ENCODE measurements around the gene ACSL1.
"Not testable (repeated sequence)": the region's sequence is repeated elsewhere in the genome, so short reads cannot be mapped to it uniquely, and the experiment has no call there.

ACSL1 gene

DNA sequence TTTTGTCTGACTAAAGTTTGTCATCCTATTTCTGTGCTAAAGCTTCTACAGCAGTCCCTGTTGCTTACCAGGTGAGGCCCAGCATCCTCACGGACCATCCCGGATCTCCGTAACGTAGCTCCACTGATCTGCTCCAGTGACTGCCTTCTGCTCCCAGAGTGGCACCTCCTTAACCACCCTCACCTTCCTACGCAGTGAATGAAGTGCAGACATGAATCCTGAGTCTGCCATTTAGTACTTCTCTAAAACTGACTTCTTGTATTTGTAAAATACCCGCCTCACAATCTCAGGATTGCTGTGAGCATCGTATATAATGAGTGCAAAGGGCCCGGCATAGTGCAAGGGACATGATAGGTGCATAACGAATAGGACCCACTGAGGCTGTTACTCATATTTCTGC is 27.7 kb upstream of the ACSL1 start:
- H3K9me3 ChIP-seq (replicated peaks; ENCODE audit: low read length) = no peaks in the 10 kb centered on the region
- H3K4me1 ChIP-seq (ENCODE audit: control insufficient read depth, insufficient read depth, low read length) = no peaks in the 10 kb centered on the region
- H3K36me3 ChIP-seq (ENCODE audit: insufficient read depth, low read length) = no peaks in the 10 kb centered on the region
- peaks cover 22% of the 10 kb centered on the region for H3K27me3 ChIP-seq (ENCODE audit: control insufficient read depth, insufficient read depth, low read length)
- no peak overlapping the region for H3K4me2 ChIP-seq (ENCODE audit: low read length)
- no peak overlapping the region for H3K4me3 ChIP-seq (ENCODE audit: low read length)
- no peak overlapping the region for H3K9ac ChIP-seq (ENCODE audit: low read depth, low read length)

DNA sequence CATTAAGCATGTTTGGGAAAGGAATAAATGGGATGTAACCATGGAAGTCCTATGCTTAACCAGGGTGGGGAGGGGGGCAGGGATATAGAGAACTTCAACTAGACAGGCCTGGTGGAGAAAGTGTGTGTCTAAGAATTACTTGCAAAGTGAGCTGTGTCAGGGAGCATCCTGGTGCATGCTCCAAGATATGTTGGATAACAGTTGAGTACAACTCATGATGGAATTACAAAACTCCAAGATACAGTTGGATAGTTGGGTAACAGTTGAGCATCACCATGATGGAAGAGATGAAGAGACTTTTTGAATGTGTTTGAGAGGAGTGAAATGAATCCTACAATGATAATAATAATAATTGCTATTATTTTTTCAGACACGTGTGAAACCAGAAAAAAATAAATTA is 26.1 kb upstream of the ACSL1 start:
- peaks cover 22% of the 10 kb centered on the region for H3K27me3 ChIP-seq (ENCODE audit: control insufficient read depth, insufficient read depth, low read length)
- no peaks in the 10 kb centered on the region for H3K36me3 ChIP-seq (ENCODE audit: insufficient read depth, low read length)
- no peak overlapping the region for H3K4me2 ChIP-seq (ENCODE audit: low read length)
- no peaks in the 10 kb centered on the region for H3K9me3 ChIP-seq (replicated peaks; ENCODE audit: low read length)
- H3K4me3 ChIP-seq (ENCODE audit: low read length) = no peak overlapping the region
- no peaks in the 10 kb centered on the region for H3K4me1 ChIP-seq (ENCODE audit: control insufficient read depth, insufficient read depth, low read length)
- H3K9ac ChIP-seq (ENCODE audit: low read depth, low read length) = no peak overlapping the region

DNA sequence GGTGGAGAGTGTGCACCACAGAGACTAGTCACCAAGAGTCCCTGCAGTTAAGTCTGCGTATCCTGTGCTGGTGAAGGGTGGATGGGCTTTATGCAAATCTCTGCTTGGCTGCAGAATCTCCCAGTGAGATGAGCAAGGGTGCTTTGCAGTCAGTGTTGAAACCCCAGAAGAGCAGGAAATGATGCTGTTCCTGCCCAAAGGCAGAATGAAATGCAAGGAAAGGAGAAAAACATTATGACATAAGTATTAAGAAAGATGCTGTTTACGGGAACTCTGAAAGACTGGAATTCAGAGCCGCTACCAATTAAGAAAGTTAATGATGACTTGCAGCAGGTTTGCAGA is 25.4 kb upstream of the ACSL1 start:
- no peak overlapping the region for H3K4me2 ChIP-seq (ENCODE audit: low read length)
- peaks cover 22% of the 10 kb centered on the region for H3K27me3 ChIP-seq (ENCODE audit: control insufficient read depth, insufficient read depth, low read length)
- no peaks in the 10 kb centered on the region for H3K36me3 ChIP-seq (ENCODE audit: insufficient read depth, low read length)
- no peaks in the 10 kb centered on the region for H3K9me3 ChIP-seq (replicated peaks; ENCODE audit: low read length)
- H3K9ac ChIP-seq (ENCODE audit: low read depth, low read length) = no peak overlapping the region
- H3K4me3 ChIP-seq (ENCODE audit: low read length) = no peak overlapping the region
- H3K4me1 ChIP-seq (ENCODE audit: control insufficient read depth, insufficient read depth, low read length) = no peaks in the 10 kb centered on the region

- H3K9me3 ChIP-seq (replicated peaks; ENCODE audit: low read length) = no peaks in the 10 kb centered on the region
- H3K4me3 ChIP-seq (ENCODE audit: low read length) = no peak overlapping the region
- H3K9ac ChIP-seq (ENCODE audit: low read depth, low read length) = no peak overlapping the region
- H3K4me1 ChIP-seq (ENCODE audit: control insufficient read depth, insufficient read depth, low read length) = peaks cover under 1% of the 10 kb centered on the region
- H3K4me2 ChIP-seq (ENCODE audit: low read length) = no peak overlapping the region
- H3K36me3 ChIP-seq (ENCODE audit: insufficient read depth, low read length) = no peaks in the 10 kb centered on the region
- H3K27me3 ChIP-seq (ENCODE audit: control insufficient read depth, insufficient read depth, low read length) = peaks cover 22% of the 10 kb centered on the region
Measured at GRCh38 chr4:184850431-184851199, 24.8 kb upstream of the ACSL1 start.

- Histone ChIP-seq H3K4me2 (ENCODE audit: low read length) (no peak overlapping the region), H3K9me3 (replicated peaks; ENCODE audit: low read length) (no peaks in the 10 kb centered on the region), H3K9ac (ENCODE audit: low read depth, low read length) (no peak overlapping the region), H3K36me3 (ENCODE audit: insufficient read depth, low read length) (no peaks in the 10 kb centered on the region), H3K4me3 (ENCODE audit: low read length) (no peak overlapping the region), H3K27me3 (ENCODE audit: control insufficient read depth, insufficient read depth, low read length) (peaks cover 22% of the 10 kb centered on the region), H3K4me1 (ENCODE audit: control insufficient read depth, insufficient read depth, low read length) (peaks cover 7% of the 10 kb centered on the region)
Measured at GRCh38 chr4:184850018-184850417, 24.2 kb upstream of the ACSL1 start.

- H3K4me3 ChIP-seq (ENCODE audit: low read length) = no peak overlapping the region
- H3K27me3 ChIP-seq (ENCODE audit: control insufficient read depth, insufficient read depth, low read length) = peaks cover 22% of the 10 kb centered on the region
- no peaks in the 10 kb centered on the region for H3K36me3 ChIP-seq (ENCODE audit: insufficient read depth, low read length)
- H3K4me1 ChIP-seq (ENCODE audit: control insufficient read depth, insufficient read depth, low read length) = peaks cover 8% of the 10 kb centered on the region
- no peaks in the 10 kb centered on the region for H3K9me3 ChIP-seq (replicated peaks; ENCODE audit: low read length)
- H3K4me2 ChIP-seq (ENCODE audit: low read length) = no peak overlapping the region
- no peak overlapping the region for H3K9ac ChIP-seq (ENCODE audit: low read depth, low read length)
Measured at GRCh38 chr4:184849185-184849584, 23.4 kb upstream of the ACSL1 start.

GRCh38 chr4:184848510-184848909 is 22.7 kb upstream of the ACSL1 start:
- Histone ChIP-seq H3K4me1 (ENCODE audit: control insufficient read depth, insufficient read depth, low read length) (peaks cover 8% of the 10 kb centered on the region), H3K27me3 (ENCODE audit: control insufficient read depth, insufficient read depth, low read length) (peaks cover 24% of the 10 kb centered on the region), H3K9ac (ENCODE audit: low read depth, low read length) (no peak overlapping the region), H3K4me3 (ENCODE audit: low read length) (no peak overlapping the region), H3K9me3 (replicated peaks; ENCODE audit: low read length) (no peaks in the 10 kb centered on the region), H3K4me2 (ENCODE audit: low read length) (no peak overlapping the region), H3K36me3 (ENCODE audit: insufficient read depth, low read length) (no peaks in the 10 kb centered on the region)

- H3K27me3 ChIP-seq (ENCODE audit: control insufficient read depth, insufficient read depth, low read length) = peaks cover 21% of the 10 kb centered on the region
- H3K9ac ChIP-seq (ENCODE audit: low read depth, low read length) = no peak overlapping the region
- H3K4me1 ChIP-seq (ENCODE audit: control insufficient read depth, insufficient read depth, low read length) = peaks cover 8% of the 10 kb centered on the region
- no peak overlapping the region for H3K4me2 ChIP-seq (ENCODE audit: low read length)
- no peaks in the 10 kb centered on the region for H3K36me3 ChIP-seq (ENCODE audit: insufficient read depth, low read length)
- H3K4me3 ChIP-seq (ENCODE audit: low read length) = no peak overlapping the region
- H3K9me3 ChIP-seq (replicated peaks; ENCODE audit: low read length) = no peaks in the 10 kb centered on the region
Measured at GRCh38 chr4:184846531-184846930, 20.8 kb upstream of the ACSL1 start.

DNA sequence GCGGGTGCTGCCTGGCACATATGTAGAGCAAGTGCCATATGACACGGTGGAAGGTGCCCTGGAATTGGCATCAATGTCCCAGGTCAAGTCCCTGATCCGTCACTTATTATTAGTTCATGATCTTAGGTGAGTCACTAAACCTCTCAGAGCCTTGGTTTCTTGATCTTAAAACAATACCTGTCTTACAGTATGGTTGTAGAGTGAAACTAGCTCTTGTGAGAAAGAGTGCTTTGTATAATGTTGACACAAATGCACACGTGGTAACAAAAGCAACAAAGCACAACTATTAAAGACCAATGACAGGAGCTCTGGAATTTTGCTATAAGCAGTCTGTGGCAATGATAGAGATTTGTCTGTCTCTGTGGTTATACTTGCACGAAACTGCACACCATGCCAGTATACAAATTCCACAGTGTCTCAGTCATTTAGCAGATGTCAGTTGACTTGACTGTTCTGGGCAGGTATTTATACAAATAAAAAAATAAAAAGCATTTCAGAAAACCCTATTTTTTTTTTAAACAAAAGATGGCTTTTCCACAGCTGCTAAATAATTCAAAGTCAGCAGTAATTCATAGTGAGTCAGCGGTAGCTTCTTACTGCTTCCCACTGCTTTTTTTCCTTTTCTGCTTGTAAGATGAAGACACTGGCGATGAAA is 19.7 kb upstream of the ACSL1 start:
- peak overlapping the region; percentile 64 for H3K4me2 ChIP-seq (ENCODE audit: low read length)
- no peaks in the 10 kb centered on the region for H3K9me3 ChIP-seq (replicated peaks; ENCODE audit: low read length)
- peak overlapping the region; percentile 11 for H3K9ac ChIP-seq (ENCODE audit: low read depth, low read length)
- H3K4me1 ChIP-seq (ENCODE audit: control insufficient read depth, insufficient read depth, low read length) = peaks cover 8% of the 10 kb centered on the region
- H3K27me3 ChIP-seq (ENCODE audit: control insufficient read depth, insufficient read depth, low read length) = peaks cover 24% of the 10 kb centered on the region
- no peaks in the 10 kb centered on the region for H3K36me3 ChIP-seq (ENCODE audit: insufficient read depth, low read length)
- H3K4me3 ChIP-seq (ENCODE audit: low read length) = peak overlapping the region; percentile 12

DNA sequence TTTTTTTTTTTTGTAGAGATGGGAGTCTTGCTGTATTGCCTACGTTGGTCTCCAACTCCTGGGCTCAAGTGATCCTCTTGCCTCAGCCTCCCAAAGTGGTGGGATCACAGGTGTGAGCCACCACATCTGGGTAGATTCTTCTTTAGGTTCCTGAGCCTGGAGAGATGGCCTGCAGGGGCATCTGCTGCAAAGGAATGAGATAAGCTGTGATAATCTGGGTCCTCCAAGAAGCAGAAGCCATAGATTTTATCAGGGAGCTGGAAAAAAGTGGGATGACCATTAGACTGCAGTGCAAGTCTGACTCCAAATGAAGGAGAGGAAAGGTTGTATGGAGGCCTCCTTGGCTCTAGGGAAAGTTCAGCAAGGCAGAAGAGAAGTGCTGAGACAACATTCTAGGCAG is 19.0 kb upstream of the ACSL1 start:
- Histone ChIP-seq H3K9ac (ENCODE audit: low read depth, low read length) (peak overlapping the region; percentile 11), H3K4me1 (ENCODE audit: control insufficient read depth, insufficient read depth, low read length) (peaks cover 8% of the 10 kb centered on the region), H3K4me3 (ENCODE audit: low read length) (no peak overlapping the region), H3K9me3 (replicated peaks; ENCODE audit: low read length) (no peaks in the 10 kb centered on the region), H3K36me3 (ENCODE audit: insufficient read depth, low read length) (no peaks in the 10 kb centered on the region), H3K27me3 (ENCODE audit: control insufficient read depth, insufficient read depth, low read length) (peaks cover 17% of the 10 kb centered on the region), H3K4me2 (ENCODE audit: low read length) (no peak overlapping the region)

DNA sequence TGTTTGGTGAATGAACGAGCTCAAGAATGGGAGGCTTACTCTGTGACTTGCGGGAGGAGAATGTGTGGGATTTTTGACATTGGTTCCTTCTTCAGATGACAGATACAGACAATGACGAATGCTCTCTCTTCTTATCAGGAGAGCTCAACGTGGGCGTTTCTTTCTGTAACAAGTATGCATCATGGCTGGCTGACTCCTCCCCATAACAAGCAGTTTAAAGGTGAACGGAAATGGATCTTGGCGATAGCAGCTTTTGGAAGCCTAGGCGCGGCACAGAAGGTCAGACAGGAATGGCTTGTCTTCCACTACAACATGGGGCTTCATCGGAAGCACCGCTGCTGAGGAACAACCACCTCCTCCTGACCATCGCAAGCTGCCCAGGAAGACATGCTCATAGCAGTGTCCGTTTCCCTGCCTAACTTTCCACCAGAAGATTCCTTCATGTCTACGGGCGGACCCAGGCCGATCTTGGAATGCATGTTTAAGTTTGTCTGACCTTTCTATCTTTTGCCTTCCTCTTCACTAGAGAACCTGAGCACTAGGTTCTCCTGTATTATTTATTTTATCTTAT is 18.3 kb upstream of the ACSL1 start:
- no peak overlapping the region for H3K4me3 ChIP-seq (ENCODE audit: low read length)

GRCh38 chr4:184839075-184839399 is 13.3 kb upstream of the ACSL1 start:
- peaks cover 17% of the 10 kb centered on the region for H3K27me3 ChIP-seq (ENCODE audit: control insufficient read depth, insufficient read depth, low read length)
- not testable (repeated sequence) for H3K4me2 ChIP-seq (ENCODE audit: low read length)

More for the DNA sequence above, 18.3 kb upstream of the ACSL1 start:
- Histone ChIP-seq H3K9me3 (replicated peaks; ENCODE audit: low read length) (no peaks in the 10 kb centered on the region), H3K36me3 (ENCODE audit: insufficient read depth, low read length) (no peaks in the 10 kb centered on the region), H3K4me1 (ENCODE audit: control insufficient read depth, insufficient read depth, low read length) (peaks cover 8% of the 10 kb centered on the region), H3K9ac (ENCODE audit: low read depth, low read length) (no peak overlapping the region), H3K4me2 (ENCODE audit: low read length) (no peak overlapping the region), H3K27me3 (ENCODE audit: control insufficient read depth, insufficient read depth, low read length) (peaks cover 17% of the 10 kb centered on the region)

More at GRCh38 chr4:184839075-184839399, 13.3 kb upstream of the ACSL1 start:
- H3K4me1 ChIP-seq (ENCODE audit: control insufficient read depth, insufficient read depth, low read length); H3K36me3 ChIP-seq (ENCODE audit: insufficient read depth, low read length); H3K4me3 ChIP-seq (ENCODE audit: low read length); H3K9me3 ChIP-seq (replicated peaks; ENCODE audit: low read length); H3K9ac ChIP-seq (ENCODE audit: low read depth, low read length): not testable (repeated sequence)

All from skeletal muscle satellite cell (primary cell).